Left renal pelvis (tissue), 4 donors: Measurements from ENCODE around the gene IMP3. TPM values are rescaled to one million over a fixed set of nuclear protein-coding genes. Genes with fewer than 3 reads are reported as not detected.
"Not testable (repeated sequence)": the region's sequence is repeated elsewhere in the genome, so short reads cannot be mapped to it uniquely, and the experiment has no call there.

Experiments
- DNase-seq, 4 donors: peaks; one replicate each; pipeline ENCODE4 v3.0.0-alpha.2; 2013; ENCODE audit warnings: low read depth in 4 of 4, low spot score in 3 of 4
- polyA plus RNA-seq, 4 donors: library from polyadenylated mRNA; unstranded; fragments of 120-200 nt; gene quantifications; one replicate each; pipeline ENCODE4 v1.2.1, GENCODE V29; 2013; ENCODE audit not compliant: insufficient read length in 4 of 4

Gene IMP3
- polyA plus RNA-seq, 4 donors = 31.3 to 59.1 (median 51.5) TPM

GRCh38 chr15:75651810-75652543 is 12.0 kb upstream of the IMP3 start:
- no peak for DNase-seq

- no peak for DNase-seq
Observed at GRCh38 chr15:75650908-75651809, 11.1 kb upstream of the IMP3 start.

GRCh38 chr15:75649848-75650247 is 9.8 kb upstream of the IMP3 start:
- DNase-seq = no peak

- no peak for DNase-seq
Observed at GRCh38 chr15:75649045-75649761, 9.2 kb upstream of the IMP3 start.

- no peak for DNase-seq
Observed at GRCh38 chr15:75648156-75649000, 8.4 kb upstream of the IMP3 start.

GRCh38 chr15:75647370-75648155 is 7.5 kb upstream of the IMP3 start, which contains the start of gene SNX33:
SNX33 (plus strand) TSS chr15:75647912; CDS start chr15:75649103, 1,191 bp downstream.
- DNase-seq = peak in 3 of 4 donors; percentile 64 to 73 (median 68)

GRCh38 chr15:75646944-75647364 is 6.9 kb upstream of the IMP3 start:
- no peak for DNase-seq

GRCh38 chr15:75646112-75646943 is 6.3 kb upstream of the IMP3 start:
- no peak for DNase-seq

- DNase-seq = no peak
Observed at GRCh38 chr15:75644376-75644775, 4.4 kb upstream of the IMP3 start.

- no peak for DNase-seq
Observed at GRCh38 chr15:75641603-75642002, 1.6 kb upstream of the IMP3 start.

- no peak for DNase-seq
Observed at GRCh38 chr15:75641179-75641503, 1.1 kb upstream of the IMP3 start.

- no peak for DNase-seq
Observed at GRCh38 chr15:75640483-75641178, 607 bp upstream of the IMP3 start.

- no peak for DNase-seq
Observed at GRCh38 chr15:75639191-75639708, 774 bp downstream of the IMP3 start.

- no peak for DNase-seq
Observed at GRCh38 chr15:75637245-75638009, 2.6 kb downstream of the IMP3 start.

- no peak for DNase-seq
Observed at GRCh38 chr15:75636026-75636425, 4.0 kb downstream of the IMP3 start.

- not testable (repeated sequence) for DNase-seq
Observed at GRCh38 chr15:75633922-75634321, 6.1 kb downstream of the IMP3 start.

GRCh38 chr15:75631935-75632334 is 8.1 kb downstream of the IMP3 start:
- DNase-seq = no peak
